Hepatocyte (in vitro differentiated cells): ENCODE data around the gene NIN.

Source experiments
- EZH2phosphoT487 ChIP-seq: fragments of 200-600 bp; sonication (generic); IDR thresholded peaks from one replicate; pipeline ENCODE4 v1.6.1; 2018; ENCODE audit warnings: antibody characterized with exemption, mild to moderate bottlenecking, low read depth, moderate library complexity; ENCODE audit not compliant: unreplicated experiment, severe bottlenecking
- TF ChIP-seq, protein P1 (sequence below): fragments of 200-600 bp; sonication (generic); IDR thresholded peaks from 2 replicates; pipeline ENCODE4 v1.5.1; 2016; ENCODE audit warnings: antibody characterized with exemption, mild to moderate bottlenecking; ENCODE audit not compliant: poor library complexity

- TF ChIP-seq EZH2phosphoT487, result no peak
- TF ChIP-seq, protein P1, sequence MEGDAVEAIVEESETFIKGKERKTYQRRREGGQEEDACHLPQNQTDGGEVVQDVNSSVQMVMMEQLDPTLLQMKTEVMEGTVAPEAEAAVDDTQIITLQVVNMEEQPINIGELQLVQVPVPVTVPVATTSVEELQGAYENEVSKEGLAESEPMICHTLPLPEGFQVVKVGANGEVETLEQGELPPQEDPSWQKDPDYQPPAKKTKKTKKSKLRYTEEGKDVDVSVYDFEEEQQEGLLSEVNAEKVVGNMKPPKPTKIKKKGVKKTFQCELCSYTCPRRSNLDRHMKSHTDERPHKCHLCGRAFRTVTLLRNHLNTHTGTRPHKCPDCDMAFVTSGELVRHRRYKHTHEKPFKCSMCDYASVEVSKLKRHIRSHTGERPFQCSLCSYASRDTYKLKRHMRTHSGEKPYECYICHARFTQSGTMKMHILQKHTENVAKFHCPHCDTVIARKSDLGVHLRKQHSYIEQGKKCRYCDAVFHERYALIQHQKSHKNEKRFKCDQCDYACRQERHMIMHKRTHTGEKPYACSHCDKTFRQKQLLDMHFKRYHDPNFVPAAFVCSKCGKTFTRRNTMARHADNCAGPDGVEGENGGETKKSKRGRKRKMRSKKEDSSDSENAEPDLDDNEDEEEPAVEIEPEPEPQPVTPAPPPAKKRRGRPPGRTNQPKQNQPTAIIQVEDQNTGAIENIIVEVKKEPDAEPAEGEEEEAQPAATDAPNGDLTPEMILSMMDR, result no peak
Observed at GRCh38 chr14:50678163-50678562, 152.8 kb downstream of the NIN start.
